ENCODE measurements around the gene DRC7.

GRCh38 chr16:57755061-57755684 is 60.6 kb downstream of the DRC7 start:
- TF ChIP-seq RXRA (IDR thresholded peaks at IDR 0.05) (no peak), JUND (IDR thresholded peaks at IDR 0.05) (no peak), TAF1 (conservative IDR thresholded peaks at IDR 0.05) (no peak), RAD21 (IDR thresholded peaks at IDR 0.05) (no peak), FOXA1 (IDR thresholded peaks at IDR 0.05) (no peak)
- TF ChIP-seq, protein P1, sequence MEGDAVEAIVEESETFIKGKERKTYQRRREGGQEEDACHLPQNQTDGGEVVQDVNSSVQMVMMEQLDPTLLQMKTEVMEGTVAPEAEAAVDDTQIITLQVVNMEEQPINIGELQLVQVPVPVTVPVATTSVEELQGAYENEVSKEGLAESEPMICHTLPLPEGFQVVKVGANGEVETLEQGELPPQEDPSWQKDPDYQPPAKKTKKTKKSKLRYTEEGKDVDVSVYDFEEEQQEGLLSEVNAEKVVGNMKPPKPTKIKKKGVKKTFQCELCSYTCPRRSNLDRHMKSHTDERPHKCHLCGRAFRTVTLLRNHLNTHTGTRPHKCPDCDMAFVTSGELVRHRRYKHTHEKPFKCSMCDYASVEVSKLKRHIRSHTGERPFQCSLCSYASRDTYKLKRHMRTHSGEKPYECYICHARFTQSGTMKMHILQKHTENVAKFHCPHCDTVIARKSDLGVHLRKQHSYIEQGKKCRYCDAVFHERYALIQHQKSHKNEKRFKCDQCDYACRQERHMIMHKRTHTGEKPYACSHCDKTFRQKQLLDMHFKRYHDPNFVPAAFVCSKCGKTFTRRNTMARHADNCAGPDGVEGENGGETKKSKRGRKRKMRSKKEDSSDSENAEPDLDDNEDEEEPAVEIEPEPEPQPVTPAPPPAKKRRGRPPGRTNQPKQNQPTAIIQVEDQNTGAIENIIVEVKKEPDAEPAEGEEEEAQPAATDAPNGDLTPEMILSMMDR (IDR thresholded peaks at IDR 0.05; ENCODE audit: low read depth, low read length, missing input control), result no peak
